ENCODE measurements around the gene RARRES1.

DNA sequence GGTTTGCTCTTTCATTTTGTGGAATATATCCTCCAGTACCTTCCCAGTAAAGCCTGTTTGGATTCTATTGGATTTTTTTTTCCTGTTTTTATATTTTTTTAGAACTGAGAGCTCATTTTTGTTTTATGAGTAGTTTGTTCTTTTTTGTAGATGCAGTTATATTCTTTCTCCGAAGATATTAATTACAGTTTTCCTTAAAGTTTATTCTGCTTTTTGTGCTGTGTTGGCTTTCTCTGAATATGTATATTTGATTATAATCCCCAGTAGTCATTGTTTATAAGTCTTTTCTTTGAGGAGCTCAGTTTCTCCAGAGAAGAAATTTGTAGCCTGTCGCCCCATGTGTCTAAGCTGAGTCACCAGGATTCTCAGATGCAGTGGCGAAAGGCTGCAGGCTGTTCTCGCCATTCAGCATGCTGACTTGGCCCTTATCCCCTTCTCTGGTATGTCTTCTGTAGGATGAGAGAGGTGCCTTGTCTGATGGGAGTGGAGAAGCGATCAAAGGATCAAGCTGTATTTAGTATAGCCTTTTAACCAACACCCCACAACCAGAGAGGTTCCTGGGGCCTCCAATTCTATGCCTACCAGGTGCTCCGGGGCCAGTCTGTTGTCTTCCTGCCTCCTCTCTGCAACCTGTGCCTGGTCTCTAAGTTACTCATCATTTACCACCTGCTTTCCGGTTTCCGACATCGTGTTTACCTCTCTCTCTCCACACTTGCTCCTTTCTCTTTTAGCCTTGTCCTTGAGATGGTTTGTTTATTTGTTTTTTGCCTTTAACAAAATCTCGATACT, 37.9 kb upstream of the RARRES1 start:
- no peak for TF ChIP-seq POLR2AphosphoS5 (IDR thresholded peaks at IDR 0.05; ENCODE audit: low read depth, low read length)
- TF ChIP-seq POLR2A (IDR thresholded peaks at IDR 0.05; ENCODE audit: low read depth, low read length), result no peak
